HUDEP-2 (cell line): ENCODE data around the gene ITIH2.
"Not testable (repeated sequence)": the region's sequence is repeated elsewhere in the genome, so short reads cannot be mapped to it uniquely, and the experiment has no call there.

Experiments
- DNase-seq, 76 experiments: peaks; one replicate each; lab custom pipeline; 2025; ENCODE audit not compliant: unreplicated experiment in 76 of 76; lab: John Stamatoyannopoulos, UW

ITIH2 gene, protein sequence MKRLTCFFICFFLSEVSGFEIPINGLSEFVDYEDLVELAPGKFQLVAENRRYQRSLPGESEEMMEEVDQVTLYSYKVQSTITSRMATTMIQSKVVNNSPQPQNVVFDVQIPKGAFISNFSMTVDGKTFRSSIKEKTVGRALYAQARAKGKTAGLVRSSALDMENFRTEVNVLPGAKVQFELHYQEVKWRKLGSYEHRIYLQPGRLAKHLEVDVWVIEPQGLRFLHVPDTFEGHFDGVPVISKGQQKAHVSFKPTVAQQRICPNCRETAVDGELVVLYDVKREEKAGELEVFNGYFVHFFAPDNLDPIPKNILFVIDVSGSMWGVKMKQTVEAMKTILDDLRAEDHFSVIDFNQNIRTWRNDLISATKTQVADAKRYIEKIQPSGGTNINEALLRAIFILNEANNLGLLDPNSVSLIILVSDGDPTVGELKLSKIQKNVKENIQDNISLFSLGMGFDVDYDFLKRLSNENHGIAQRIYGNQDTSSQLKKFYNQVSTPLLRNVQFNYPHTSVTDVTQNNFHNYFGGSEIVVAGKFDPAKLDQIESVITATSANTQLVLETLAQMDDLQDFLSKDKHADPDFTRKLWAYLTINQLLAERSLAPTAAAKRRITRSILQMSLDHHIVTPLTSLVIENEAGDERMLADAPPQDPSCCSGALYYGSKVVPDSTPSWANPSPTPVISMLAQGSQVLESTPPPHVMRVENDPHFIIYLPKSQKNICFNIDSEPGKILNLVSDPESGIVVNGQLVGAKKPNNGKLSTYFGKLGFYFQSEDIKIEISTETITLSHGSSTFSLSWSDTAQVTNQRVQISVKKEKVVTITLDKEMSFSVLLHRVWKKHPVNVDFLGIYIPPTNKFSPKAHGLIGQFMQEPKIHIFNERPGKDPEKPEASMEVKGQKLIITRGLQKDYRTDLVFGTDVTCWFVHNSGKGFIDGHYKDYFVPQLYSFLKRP

DNA sequence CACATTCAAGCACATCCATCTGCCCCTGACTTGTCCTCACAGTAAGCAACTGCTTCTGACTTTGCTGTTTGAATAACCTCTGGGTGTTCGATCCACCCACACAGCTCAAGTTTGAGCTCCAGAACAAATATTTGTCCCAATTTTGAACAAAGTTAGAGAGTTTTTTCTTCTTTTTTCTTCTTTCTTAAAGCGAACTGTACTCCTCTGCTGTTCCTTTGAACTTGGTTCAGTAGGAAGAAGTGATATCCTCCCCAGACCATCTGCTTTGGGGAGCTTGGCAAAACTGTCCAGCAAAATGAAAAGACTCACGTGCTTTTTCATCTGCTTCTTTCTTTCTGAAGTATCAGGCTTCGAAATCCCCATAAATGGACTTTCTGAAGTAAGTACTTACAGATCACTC, at the start of gene ITIH2:
Gene ITIH2 (plus strand): TSS at position 177 of the 400 bp plus-strand sequence. CDS start 119 bp downstream, at position 296.
- no peak for DNase-seq

DNA sequence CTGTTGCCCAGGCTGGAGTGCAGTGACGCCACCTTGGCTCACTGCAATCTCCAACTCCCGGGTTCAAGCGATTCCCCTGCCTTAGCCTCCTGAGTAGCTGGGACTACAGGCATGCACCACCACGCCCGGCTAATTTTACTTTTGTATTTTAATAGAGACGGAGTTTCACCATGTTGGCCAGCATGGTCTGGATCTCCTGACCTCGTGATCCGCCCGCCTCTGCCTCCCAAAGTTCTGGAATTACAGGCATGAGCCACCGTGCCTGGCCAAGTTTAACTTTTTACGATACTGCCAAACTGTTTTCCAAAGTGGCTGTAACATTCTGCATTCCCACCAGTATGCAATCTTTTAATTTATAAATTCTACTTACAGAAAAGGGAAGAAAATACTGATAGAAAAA, 46.0 kb upstream of the ITIH2 start:
- not testable (repeated sequence) for DNase-seq

DNA sequence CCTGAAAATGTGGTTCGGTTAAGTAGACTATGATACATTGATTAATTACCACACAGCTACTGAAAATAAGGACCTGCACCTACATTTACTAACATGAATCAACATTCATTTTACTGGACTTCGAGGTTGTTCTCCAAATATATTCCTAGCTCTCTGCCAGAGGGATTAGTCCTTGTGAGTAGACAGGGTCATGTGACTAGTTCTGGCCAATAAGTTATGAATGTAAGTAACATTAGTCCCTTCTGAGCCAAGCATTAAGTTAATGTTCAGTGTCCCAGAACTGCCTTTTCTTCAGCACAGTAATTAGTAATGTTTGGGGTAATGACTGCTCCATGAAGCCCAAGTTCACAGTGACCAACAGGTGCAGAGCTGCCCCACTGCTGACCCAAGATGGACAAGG, 45.6 kb upstream of the ITIH2 start:
- no peak for DNase-seq

DNA sequence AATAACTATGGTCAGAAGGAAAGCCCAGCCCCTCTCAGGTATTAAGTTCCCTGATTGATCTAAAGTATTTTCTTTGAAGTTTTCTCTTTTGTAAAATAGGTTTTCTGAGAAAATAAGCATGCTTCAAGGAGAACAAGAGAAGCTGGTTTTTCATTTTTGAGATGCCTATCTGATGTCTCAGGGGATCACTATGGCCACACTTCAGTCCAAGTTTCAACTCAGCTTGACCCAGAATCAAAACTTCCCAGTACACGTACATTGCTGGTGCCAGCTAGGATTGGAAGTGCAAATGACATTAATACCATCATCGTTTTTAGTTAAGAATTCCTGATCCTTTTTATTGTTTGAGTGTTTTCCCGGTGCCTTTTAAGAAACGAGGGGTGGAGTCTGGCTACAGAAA, 43.6 kb upstream of the ITIH2 start:
- no peak for DNase-seq

DNA sequence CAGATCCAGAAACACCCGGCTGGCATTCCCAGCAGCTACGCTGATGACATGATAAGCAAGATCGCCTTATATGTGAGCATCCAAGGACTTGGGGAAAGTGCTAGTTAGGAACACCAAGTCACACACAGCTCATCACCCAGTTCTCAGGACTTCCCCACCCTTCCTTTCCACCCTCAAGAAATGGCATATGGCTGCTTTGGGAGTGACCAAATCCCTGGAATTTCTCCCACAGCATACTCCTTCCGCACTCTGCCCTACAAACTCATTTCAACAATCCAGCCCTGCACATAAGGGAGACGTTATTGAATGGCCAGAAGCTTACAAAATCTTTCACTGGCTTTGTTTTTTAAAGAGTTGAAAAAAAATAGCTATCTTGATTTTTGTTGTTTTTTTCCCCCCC, 40.6 kb upstream of the ITIH2 start:
- DNase-seq = no peak

DNA sequence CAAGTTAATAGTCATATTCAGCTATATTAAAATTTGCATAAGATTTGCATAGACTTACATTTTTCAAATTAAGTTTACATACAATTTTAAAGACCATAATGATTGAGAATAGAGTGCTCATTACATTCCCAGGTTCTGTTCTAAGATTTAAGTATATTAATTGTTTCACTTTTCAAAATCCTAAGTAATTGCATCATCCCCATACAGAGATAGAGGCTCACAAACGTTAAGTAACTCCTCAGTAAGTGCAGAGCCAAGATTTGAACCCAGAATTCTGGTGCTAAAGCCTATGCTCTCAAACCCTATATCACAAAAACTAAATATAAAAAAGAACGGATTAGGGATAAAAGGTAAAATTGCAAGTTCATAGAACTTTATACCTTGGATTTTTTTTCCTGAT, 38.4 kb upstream of the ITIH2 start:
- no peak for DNase-seq

DNA sequence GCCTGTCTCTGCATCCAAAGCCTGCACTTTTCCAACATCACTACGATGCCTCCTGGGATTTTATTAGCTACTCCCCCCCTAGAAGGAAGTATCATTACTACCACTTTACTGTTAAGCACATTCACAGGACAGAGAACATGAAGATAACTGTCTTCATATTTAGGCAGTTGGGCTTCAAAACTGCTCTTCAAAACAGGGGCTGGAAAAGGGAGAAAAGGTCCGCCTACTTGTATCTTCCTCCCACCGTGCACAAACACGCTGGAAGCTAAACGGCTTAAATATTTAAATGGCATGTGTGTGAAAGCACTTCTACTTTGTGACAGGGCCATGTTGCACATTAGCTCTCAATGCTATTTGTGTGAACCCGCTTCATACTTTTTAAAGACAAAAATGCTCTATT, 37.3 kb upstream of the ITIH2 start:
- no peak for DNase-seq

DNA sequence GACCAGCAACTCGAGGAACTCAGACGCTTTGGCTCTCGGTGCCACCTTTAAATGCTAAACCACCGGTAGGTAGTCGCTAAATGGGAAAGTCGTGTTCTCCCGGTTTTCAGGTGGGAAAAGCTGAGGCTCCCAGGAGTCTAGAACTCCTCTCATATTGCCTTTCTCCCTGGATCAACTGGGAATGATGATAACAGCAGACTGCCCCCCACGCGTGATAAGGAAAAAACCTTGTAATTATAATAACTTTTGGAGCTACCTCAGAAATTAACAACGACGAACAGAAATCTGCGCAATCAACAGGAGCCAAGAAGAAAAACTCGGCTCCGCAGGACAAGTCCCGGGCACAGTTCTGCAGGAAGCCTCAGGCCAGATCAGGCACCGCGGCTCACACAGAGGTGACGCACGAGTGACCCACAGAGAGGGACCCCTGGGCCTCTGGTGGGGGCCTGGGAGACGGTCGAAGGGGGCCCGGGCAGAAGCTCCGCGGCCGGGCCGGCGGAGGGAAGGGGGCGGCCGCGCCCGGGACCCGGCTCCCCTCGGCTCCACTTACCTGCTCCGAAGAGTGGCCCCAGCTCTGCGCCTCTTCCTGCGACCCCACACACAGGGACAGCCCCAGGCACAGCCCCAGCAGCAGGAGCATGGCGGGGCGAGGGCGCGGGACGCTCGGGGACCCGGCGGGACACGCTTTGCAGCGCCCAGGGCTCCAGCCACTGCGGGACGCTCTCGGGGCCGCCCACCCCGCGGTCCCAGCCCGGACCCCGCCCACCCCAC, 36.7 kb upstream of the ITIH2 start, which contains the start of gene ITIH5:
Gene ITIH5 (minus strand): TSS at position 714 of the 771 bp plus-strand sequence. CDS start 74 bp downstream, at position 640.
- no peak for DNase-seq

DNA sequence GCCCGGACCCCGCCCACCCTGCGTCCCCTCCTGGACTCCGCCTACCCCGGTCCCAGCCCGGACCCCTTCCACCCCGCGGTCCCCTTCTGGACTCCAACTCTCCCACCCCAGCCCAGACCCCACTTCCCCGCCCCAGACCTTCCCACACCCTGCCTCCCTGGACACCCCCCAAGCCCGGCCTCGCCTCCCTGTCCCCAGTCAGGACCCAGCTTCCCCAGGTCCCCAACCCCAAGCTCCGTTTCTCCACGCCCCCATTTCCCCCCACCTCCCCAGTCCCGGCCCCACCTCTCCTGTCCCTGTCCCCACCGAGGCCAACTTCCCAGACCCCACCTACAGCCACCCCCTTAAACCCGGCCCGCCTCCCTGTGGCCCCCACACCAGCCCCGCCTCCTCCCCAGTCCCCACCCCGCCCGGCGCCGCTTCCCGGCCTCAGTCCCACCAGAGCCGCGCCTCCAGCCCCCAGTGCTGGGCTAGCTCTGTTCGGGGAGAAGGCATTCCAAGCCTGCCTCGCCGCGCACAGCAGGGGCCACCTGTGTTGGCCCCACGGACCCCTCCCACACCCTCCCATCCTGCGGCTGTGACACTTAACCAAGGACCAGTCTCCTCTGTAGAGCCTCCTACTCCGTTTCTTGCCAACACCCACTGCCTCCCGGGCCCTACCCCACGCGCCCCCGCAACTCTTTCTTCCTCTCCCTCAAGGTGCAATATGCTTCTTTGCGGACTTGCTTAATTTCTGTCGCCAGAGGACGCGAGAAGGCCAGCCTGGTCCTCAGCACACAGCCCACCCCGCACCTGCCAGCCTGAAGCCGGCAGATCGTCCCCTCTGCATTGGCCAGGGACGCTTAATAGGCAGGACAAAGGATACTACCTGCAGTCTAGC, 35.6 kb upstream of the ITIH2 start:
- DNase-seq = no peak

DNA sequence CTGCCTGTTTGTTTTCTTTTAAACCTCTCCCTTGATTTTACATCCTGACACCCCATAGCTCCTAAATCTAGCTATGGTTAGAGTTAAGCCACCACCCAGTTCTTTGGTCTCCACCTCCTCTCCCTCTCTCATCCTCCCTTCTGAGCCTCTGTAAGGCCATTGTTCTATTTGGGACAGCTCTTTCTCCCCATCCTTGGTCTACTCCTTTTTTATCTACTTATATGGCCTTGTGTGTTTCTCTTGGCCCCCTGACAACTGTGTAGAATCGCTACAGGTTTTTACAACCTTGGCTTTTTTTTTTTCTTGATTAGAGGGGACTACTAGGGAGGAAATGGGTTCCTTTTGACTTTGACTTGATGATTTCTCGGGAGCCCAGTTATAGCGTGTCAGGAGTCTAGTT, 33.0 kb upstream of the ITIH2 start:
- DNase-seq = no peak

DNA sequence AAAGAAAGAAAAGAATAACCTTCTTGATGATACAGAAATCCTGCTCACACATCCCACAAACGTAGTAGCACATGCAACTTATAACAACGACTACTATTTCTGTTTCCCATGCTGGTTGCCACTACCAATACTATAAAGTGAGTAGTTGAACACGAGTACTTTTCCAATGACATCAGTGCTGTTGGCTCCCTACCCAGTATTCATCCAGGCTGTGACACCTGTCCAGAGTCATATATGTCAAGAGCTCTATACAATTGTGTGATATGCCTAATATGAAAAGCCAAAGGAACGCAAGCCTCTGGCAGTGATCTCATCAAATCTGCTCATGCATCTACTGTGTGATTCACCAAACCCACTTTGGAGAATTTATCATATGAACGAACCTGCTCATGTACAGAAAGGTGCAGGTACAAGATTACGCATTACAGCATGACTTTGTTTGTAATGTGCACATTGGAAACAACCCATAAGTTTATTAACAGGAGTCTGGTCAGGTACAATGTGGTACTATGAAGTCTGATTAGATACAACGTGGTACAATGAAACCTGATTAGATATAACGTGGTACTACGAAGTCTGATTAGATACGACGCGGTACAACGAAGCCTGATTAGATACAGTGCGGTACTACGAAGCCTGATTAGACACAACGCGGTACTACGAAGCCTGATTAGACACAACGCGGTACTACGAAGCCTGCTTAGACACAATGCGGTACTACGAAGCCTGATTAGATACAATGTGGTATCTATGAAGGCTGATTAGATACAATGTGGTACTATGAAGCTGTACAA, 30.6 kb upstream of the ITIH2 start:
- DNase-seq = no peak

DNA sequence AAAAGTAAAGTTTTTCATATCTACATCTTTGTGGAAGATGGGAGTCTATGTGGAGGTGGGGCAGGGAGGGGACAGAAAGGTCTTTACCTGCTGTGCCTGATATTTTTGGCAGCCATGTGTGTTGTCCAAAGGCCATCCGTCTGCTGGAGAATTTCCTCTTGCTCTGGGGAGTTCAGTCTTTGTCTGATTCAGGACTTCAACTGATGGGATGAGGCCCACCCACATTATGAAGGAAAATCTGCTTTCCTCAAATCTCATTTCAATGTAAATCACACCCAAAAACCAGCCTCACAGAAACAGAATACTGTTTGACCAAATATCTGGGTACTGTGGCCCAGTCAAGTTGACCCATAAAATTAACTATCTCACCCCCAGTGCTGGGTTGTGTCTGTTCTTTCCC, 23.9 kb upstream of the ITIH2 start:
- no peak for DNase-seq

DNA sequence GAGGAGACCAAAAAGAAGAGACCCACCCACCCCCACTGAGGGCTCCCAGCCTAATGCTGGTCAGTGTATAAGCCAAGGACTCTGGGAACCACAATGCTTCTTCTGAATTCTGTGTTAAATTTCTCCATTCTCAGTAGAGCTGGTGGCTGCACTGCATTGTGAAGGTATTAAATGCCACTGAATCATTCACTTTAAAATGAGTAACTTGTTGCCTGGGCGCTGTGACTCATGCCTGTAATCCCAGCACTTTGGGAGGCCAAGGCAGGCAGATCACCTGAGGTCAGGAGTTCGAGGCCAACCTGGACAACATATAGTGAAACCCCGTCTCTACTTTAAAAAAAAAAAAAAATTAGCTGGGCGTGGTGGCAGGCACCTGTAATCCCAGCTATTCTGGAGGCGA, 23.0 kb upstream of the ITIH2 start:
- DNase-seq = not testable (repeated sequence)

DNA sequence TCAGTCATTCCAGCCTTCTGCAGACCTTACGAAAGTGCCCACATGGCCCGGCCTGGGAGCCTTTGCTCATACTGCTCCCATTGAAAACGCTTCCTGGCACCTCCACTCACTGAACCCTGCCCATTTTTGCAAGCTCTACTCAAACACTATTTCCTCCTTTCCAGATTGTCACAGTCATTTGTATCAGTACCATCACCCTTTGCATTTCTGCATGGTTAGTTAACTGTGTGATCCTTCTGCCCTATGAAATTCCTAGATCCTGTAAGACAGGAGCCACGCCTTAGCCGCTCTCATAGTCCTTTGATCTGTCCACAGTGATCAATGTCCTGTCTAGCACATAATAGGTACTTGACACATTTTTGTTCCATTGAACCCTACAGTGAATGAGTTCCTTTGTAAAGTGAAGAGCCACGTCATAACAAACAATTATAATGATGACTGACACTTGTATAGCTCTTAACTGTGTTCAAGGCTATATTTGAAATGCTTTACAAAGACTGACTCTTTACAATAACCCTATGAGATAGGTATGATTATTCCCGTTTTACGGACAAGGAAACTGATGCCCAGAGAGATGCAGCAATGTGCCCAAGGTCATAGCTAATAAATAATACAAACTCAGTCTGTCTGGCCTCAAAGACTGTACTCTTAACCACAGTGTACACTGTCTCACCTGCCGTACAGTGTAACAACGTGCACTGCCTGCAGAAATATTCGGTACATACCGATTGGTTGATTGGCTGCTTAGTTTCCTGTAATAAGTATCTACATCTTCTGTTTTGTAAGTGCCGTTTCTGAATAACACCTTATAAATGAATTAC, 16.6 kb upstream of the ITIH2 start:
- DNase-seq = no peak

DNA sequence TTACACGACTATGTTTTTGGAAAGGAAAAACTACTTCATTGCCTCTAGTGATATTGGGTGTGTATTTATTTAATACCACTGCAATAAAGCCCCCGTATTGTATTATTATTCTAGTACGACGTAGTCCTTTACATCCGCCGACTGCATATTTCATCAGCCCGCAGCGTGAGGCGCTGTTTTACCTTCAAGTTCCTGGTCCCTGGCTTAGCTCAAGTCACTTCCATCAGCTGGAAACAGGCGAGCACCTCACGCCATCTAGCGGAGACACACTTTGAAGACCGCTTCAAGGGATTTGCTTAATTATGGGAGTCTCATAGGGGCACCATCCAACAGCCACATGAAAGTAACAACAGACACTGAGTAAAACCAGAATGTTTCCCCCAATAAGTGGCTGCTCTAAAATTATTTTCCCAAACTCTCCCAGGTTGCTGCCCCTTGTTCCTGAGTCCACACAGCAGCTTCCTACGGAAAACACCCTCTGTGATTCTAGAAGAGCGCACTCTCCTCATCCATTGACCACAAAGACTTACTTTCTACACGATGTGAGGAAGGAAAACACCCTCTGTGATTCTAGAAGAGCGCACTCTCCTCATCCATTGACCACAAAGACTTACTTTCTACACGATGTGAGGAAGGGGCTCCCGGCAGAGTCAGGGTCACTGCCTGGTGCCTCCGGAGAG, 15.7 kb upstream of the ITIH2 start:
- peak in 71 of 76 experiments; percentile 7 to 80 (median 51) for DNase-seq

DNA sequence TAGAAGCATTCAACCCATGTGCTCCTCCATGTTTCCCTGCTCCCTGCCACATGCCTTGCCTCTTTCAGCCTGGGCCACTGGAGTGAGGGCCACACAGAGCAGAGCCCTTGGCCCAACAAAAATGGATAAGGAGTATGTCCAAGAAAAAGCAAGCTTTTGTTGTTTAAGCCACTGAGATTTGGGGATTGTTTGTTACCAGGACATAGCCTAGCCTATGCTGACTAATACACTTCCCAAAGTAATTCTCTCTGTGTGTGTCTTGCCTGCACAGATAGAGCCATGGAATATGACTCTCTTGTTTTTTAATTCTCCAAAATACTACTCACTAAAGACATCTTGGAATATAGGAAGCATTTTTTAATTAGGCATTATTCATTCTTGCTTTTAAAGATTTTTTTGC, 13.5 kb upstream of the ITIH2 start:
- DNase-seq = no peak

DNA sequence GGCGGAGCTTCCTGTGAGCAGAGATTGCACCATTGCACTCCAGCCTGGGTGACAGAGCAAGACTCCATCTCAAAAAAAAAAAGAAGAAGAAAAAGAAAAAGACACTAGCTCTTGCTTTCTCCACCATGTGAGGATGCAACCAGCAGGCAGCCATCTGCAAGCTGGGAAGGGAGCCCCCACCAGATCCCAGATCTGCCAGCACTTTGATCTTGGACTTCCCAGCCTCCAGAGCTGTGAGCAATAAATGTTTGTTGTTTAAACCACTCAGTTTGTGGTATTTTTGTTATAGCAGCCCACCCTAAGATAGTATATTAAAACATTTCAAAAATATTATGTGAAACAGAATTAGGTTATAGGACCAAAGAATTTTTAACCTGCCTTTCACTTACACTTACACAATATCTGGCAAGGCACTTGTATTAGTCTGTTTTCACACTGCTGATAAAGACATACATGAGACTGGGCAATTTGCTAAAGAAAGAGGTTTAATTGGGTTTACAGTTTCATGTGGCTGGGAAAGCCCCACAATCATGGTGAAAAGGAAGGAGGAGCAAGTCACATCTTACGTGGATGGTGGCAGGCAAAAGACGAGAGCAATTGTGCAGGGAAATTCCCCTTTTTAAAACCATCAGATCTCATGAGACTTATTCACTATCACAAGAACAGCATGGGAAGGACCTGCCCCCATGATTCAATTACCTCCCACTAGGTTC, 12.1 kb upstream of the ITIH2 start:
- not testable (repeated sequence) for DNase-seq
